ENCODE measurements around the gene B4GALT3. TPM values are rescaled to one million over a fixed set of nuclear protein-coding genes. Genes with fewer than 3 reads are reported as not detected.

B4GALT3 gene
- total RNA-seq, 1 donor from 2014 or later, result 38.0 TPM

GRCh38 chr1:161209790-161210409, 32.6 kb upstream of the B4GALT3 start:
- no peak overlapping the region for H3K4me3 Mint-ChIP-seq
- H3K27ac Mint-ChIP-seq, result no peak overlapping the region
- DNase-seq (ENCODE audit: low spot score in 2 of 2, unreplicated experiment in 2 of 2), result peak; percentile 62 to 78
- H3K9me3 Mint-ChIP-seq, result no peaks in the 10 kb centered on the region
- no peaks in the 10 kb centered on the region for H3K27me3 Mint-ChIP-seq (ENCODE audit: low read depth)
- H3K36me3 Mint-ChIP-seq, result peaks cover 46% of the 10 kb centered on the region
- peak; percentile 81 for TF ChIP-seq CTCF (IDR thresholded peaks at IDR 0.05; ENCODE audit: unreplicated experiment)
- H3K4me1 Mint-ChIP-seq, result peaks cover 3% of the 10 kb centered on the region

GRCh38 chr1:161207173-161207572, 29.9 kb upstream of the B4GALT3 start:
- Mint-ChIP-seq H3K27me3 (ENCODE audit: low read depth) (no peaks in the 10 kb centered on the region), H3K4me3 (no peak overlapping the region), H3K9me3 (no peaks in the 10 kb centered on the region), H3K27ac (no peak overlapping the region), H3K36me3 (peaks cover 40% of the 10 kb centered on the region), H3K4me1 (peaks cover 12% of the 10 kb centered on the region)
- DNase-seq (ENCODE audit: low spot score in 2 of 2, unreplicated experiment in 2 of 2), result no peak
- TF ChIP-seq CTCF (IDR thresholded peaks at IDR 0.05; ENCODE audit: unreplicated experiment), result no peak

GRCh38 chr1:161206411-161207140, 29.3 kb upstream of the B4GALT3 start:
- Mint-ChIP-seq H3K4me3 (no peak overlapping the region), H3K27ac (no peak overlapping the region), H3K27me3 (ENCODE audit: low read depth) (no peaks in the 10 kb centered on the region), H3K4me1 (peaks cover 15% of the 10 kb centered on the region), H3K36me3 (peaks cover 35% of the 10 kb centered on the region), H3K9me3 (no peaks in the 10 kb centered on the region)
- no peak for TF ChIP-seq CTCF (IDR thresholded peaks at IDR 0.05; ENCODE audit: unreplicated experiment)
- DNase-seq (ENCODE audit: low spot score in 2 of 2, unreplicated experiment in 2 of 2), result no peak

- H3K4me1 Mint-ChIP-seq, result peaks cover 56% of the 10 kb centered on the region
Measured at GRCh38 chr1:161201836-161202712, 24.8 kb upstream of the B4GALT3 start, which contains the start of gene NDUFS2. TSS of gene NDUFS2 (plus strand) at chr1:161202367. CDS start at chr1:161202386, 19 bp downstream.

More at GRCh38 chr1:161201836-161202712, 24.8 kb upstream of the B4GALT3 start, which contains the start of gene NDUFS2:
- Mint-ChIP-seq H3K9me3 (no peaks in the 10 kb centered on the region), H3K36me3 (peaks cover 19% of the 10 kb centered on the region), H3K4me3 (peak within 1 kb of the TSS; percentile 93), H3K27ac (peak within 1 kb of the TSS; percentile 97), H3K27me3 (ENCODE audit: low read depth) (no peaks in the 10 kb centered on the region)
- DNase-seq (ENCODE audit: low spot score in 2 of 2, unreplicated experiment in 2 of 2), result peak; percentile 90 to 92
- TF ChIP-seq CTCF (IDR thresholded peaks at IDR 0.05; ENCODE audit: unreplicated experiment), result no peak

Data from mesothelial cell of epicardium (in vitro differentiated cells).